Ovary (tissue), 9 donors: ENCODE measurements around the gene MYO3B. TPM values are rescaled to one million over a fixed set of nuclear protein-coding genes. Genes with fewer than 3 reads are reported as not detected.

Source experiments
- DNase-seq, 5 donors: peaks; one replicate each; pipeline ENCODE4 v3.0.0-alpha.2; 2019 to 2020
- H3K27ac ChIP-seq, 2 donors: fragments of 200-600 bp; one replicate each; pipeline versions ENCODE4 v1.5.1 to v1.8.0; 2019 to 2022
- H3K27me3 ChIP-seq: fragments of 200-600 bp; one replicate; pipeline ENCODE4 v1.8.0; 2022
- H3K36me3 ChIP-seq: fragments of 200-600 bp; sonication (generic); one replicate; pipeline ENCODE4 v1.5.1; 2019
- H3K4me1 ChIP-seq: one replicate; pipeline ENCODE4 v1.8.1; 2013; ENCODE audit warnings: mild to moderate bottlenecking, moderate library complexity; ENCODE audit not compliant: insufficient read depth
- H3K4me3 ChIP-seq: fragments of 200-600 bp; sonication (generic); one replicate; pipeline ENCODE4 v1.5.1; 2017
- H3K9me3 ChIP-seq, 2 donors: fragments of 200-600 bp in 1 of 2; sonication (generic) in 1 of 2; one replicate each; pipeline versions ENCODE4 v1.5.1 to v1.8.1; 2013 to 2019; ENCODE audit warnings: mild to moderate bottlenecking in 1 of 2, moderate library complexity in 1 of 2
- CTCF ChIP-seq, 3 donors: fragments of 450-650 bp in 2 of 3; fragments of 200-600 bp in 1 of 3; IDR thresholded peaks; one replicate each; pipeline versions ENCODE4 v1.5.1 to v1.8.0; 2016 to 2022; ENCODE audit warnings: antibody characterized with exemption in 3 of 3, mild to moderate bottlenecking in 1 of 3
- EP300 ChIP-seq: sonication (generic); formaldehyde crosslinking; IDR thresholded peaks from one replicate; pipeline ENCODE4 v1.6.1; 2017; ENCODE audit warnings: antibody characterized with exemption
- POLR2A ChIP-seq: fragments of 450-650 bp; IDR thresholded peaks from one replicate; pipeline ENCODE4 v1.6.1; 2017; ENCODE audit warnings: antibody characterized with exemption, mild to moderate bottlenecking, moderate library complexity
- WGBS, 3 donors: extraction: QIAGEN DNeasy Blood & Tissue Kit in 1 of 3; methylation state at CpG; one replicate each; pipeline versions ENCODE4 v1.1.5 to v1.1.7; 2013 to 2017; 5-methylcytosine and 5-hydroxymethylcytosine counted together
- intact Hi-C, 4 donors: fragments of 100-400 bp; cut with DNase I; formaldehyde crosslinking; loops; one replicate each; pipeline versions ENCODE4 v1.11.0 to v1.15.1; 2022 to 2023
- polyA plus RNA-seq, 2 donors: library from polyadenylated mRNA; stranded (reverse); fragments of 200-250 nt in 1 of 2; fragments of 350-450 nt in 1 of 2; fragmentation: Illumina TruSeq in 1 of 2; extraction: RNeasy Lipid Tissue Mini Kit (QIAGEN cat#74804) in 1 of 2; gene quantifications; one replicate each; pipeline ENCODE4 v1.2.3, GENCODE V29; 2013 to 2014
- total RNA-seq, 7 donors: library from RNA; depleted of rRNA in 2 of 7; stranded (reverse); fragments of >200 nt in 2 of 7; fragmentation: NEBNext Ultra II Directional in 3 of 7; extraction: Animal tissue kit (Norgen Biotek cat#: 25700) in 3 of 7; gene quantifications; one replicate each; pipeline versions ENCODE4 v1.1.0 to v1.2.4, GENCODE V29; 2016 to 2023
- donor health status: DM: no; HTN: no; CAD: no; lungs with moderate emphysema.
- donor health status: DM: no; HTN: no; CAD: no.
- donor health status: Bipolar disorder and iron deficiency.
- donor health status: DM: yes; HTN: yes; CAD: no.
- donor health status: DM: no; HTN: no; CAD: no.
- donor health status: DM: yes; HTN: yes; CAD: no.

The MYO3B gene
- total and polyA plus RNA-seq, 9 donors: 0.04 to 1.3 (median 0.12) TPM; not detected in 2

GRCh38 chr2:170297496-170297895 is 119.5 kb downstream of the MYO3B start:
- Histone ChIP-seq H3K4me1 (no peaks in the 10 kb centered on the region), H3K27ac (no peak overlapping the region), H3K36me3 (no peaks in the 10 kb centered on the region), H3K27me3 (no peaks in the 10 kb centered on the region), H3K4me3 (no peak overlapping the region), H3K9me3 (no peaks in the 10 kb centered on the region)
- WGBS, 3 donors: 84 to 92% (median 91%) methylated on average over 3 of the region's 3 CpGs
- TF ChIP-seq POLR2A (no peak), CTCF (IDR thresholded peaks at IDR 0.05) (no peak), EP300 (no peak)
- intact Hi-C loops: no loop called here
- no peak for DNase-seq

DNA sequence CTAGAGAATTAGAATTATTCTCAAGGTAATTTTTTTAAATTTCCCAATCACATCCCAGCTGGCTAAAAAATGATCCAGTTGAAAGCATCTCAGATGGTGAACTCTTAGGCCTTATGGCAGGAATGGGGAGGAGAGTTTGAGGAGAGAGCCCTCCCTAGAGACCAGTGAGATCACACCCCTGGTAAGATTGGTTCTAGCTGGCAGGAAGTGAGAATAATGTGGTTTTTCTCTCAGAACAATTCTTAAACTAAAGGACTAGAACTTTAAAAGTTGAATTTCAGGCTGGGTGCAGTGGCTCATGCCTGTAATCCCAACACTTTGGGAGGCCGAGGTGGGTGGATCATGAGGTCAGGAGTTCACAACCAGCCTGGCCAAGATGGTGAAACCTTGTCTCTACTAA is 120.2 kb downstream of the MYO3B start:
- Histone ChIP-seq H3K36me3 (no peaks in the 10 kb centered on the region), H3K4me1 (no peaks in the 10 kb centered on the region), H3K4me3 (no peak overlapping the region), H3K9me3 (no peaks in the 10 kb centered on the region), H3K27ac (no peak overlapping the region), H3K27me3 (no peaks in the 10 kb centered on the region)
- intact Hi-C loops: no loop called here
- no peak for TF ChIP-seq POLR2A
- TF ChIP-seq EP300: no peak
- no peak for TF ChIP-seq CTCF (IDR thresholded peaks at IDR 0.05)
- WGBS, 3 donors: 69 to 94% (median 75%) methylated on average over 1 of the region's 1 CpG
- DNase-seq: no peak

GRCh38 chr2:170298861-170299429 is 121.0 kb downstream of the MYO3B start:
- intact Hi-C loops: no loop called here
- DNase-seq: no peak

GRCh38 chr2:170300993-170301392 is 123.0 kb downstream of the MYO3B start:
- H3K9me3 ChIP-seq: no peaks in the 10 kb centered on the region
- 84 to 90% (median 89%) methylated on average over 1 of the region's 1 CpG for WGBS, 3 donors
- intact Hi-C loops: no loop called here

More at GRCh38 chr2:170298861-170299429, 121.0 kb downstream of the MYO3B start:
- no peak overlapping the region for H3K27ac ChIP-seq
- no peak for TF ChIP-seq EP300
- no peak for TF ChIP-seq POLR2A
- no peak for TF ChIP-seq CTCF (IDR thresholded peaks at IDR 0.05)
- no peak overlapping the region for H3K4me3 ChIP-seq
- no peaks in the 10 kb centered on the region for H3K36me3 ChIP-seq
- H3K27me3 ChIP-seq: no peaks in the 10 kb centered on the region
- H3K4me1 ChIP-seq: no peaks in the 10 kb centered on the region
- H3K9me3 ChIP-seq: no peaks in the 10 kb centered on the region

More at GRCh38 chr2:170300993-170301392, 123.0 kb downstream of the MYO3B start:
- no peak for DNase-seq
- no peak overlapping the region for H3K4me3 ChIP-seq
- H3K27ac ChIP-seq: no peak overlapping the region
- no peak for TF ChIP-seq POLR2A
- no peak for TF ChIP-seq CTCF (IDR thresholded peaks at IDR 0.05)
- no peak for TF ChIP-seq EP300
- H3K36me3 ChIP-seq: no peaks in the 10 kb centered on the region
- no peaks in the 10 kb centered on the region for H3K4me1 ChIP-seq
- H3K27me3 ChIP-seq: no peaks in the 10 kb centered on the region
